ENCODE measurements around the gene IL1RN.

GRCh38 chr2:113172721-113173541 lies 45.5 kb downstream of the IL1RN start:
- TF ChIP-seq CTCF (IDR thresholded peaks at IDR 0.05) (no peak), SIN3A (IDR thresholded peaks at IDR 0.05; ENCODE audit: borderline replicate concordance, insufficient read depth, low read depth, low read length) (no peak), POLR2AphosphoS5 (IDR thresholded peaks at IDR 0.05; ENCODE audit: low read depth, low read length) (no peak)
